Astrocyte (in vitro differentiated cells and primary cell): Measurements from ENCODE around the gene CDRT4. TPM values are rescaled to one million over a fixed set of nuclear protein-coding genes. Genes with fewer than 3 reads are reported as not detected.

Experiments
- DNase-seq: peaks from one replicate; pipeline ENCODE4 v3.0.0-alpha.2; 2010; ENCODE audit warnings: low read depth
- FAIRE-seq: peaks from 2 replicates; lab custom pipeline; 2011; peaks lifted over from hg19 to GRCh38; lab: Jason Lieb, UNC
- H2AFZ ChIP-seq: 2 replicates; pipeline ENCODE4 v1.6.0; 2012; ENCODE audit warnings: low read depth, low read length, inconsistent platforms
- H3K27ac ChIP-seq: 2 replicates; pipeline ENCODE4 v1.5.1; 2011; ENCODE audit warnings: low read depth, low read length, inconsistent platforms
- H3K27me3 ChIP-seq: 2 replicates; pipeline ENCODE4 v1.6.0; 2011; ENCODE audit warnings: low read length, inconsistent platforms; ENCODE audit not compliant: insufficient read depth
- H3K36me3 ChIP-seq: 2 replicates; pipeline ENCODE4 v1.5.1; 2011; ENCODE audit warnings: low read length, inconsistent platforms; ENCODE audit not compliant: insufficient read depth
- H3K4me1 ChIP-seq: 2 replicates; pipeline ENCODE4 v1.5.1; 2011; ENCODE audit warnings: low read length, inconsistent platforms; ENCODE audit not compliant: insufficient read depth
- H3K4me2 ChIP-seq: 2 replicates; pipeline ENCODE4 v1.6.0; 2012; ENCODE audit warnings: low read length, inconsistent platforms
- H3K4me3 ChIP-seq: 2 replicates; pipeline ENCODE4 v1.5.1; 2011; ENCODE audit warnings: low read depth, mild to moderate bottlenecking, low read length, inconsistent platforms; ENCODE audit not compliant: insufficient read depth
- H3K79me2 ChIP-seq: 2 replicates; pipeline ENCODE4 v1.6.0; 2012; ENCODE audit warnings: mild to moderate bottlenecking, low read length, inconsistent platforms; ENCODE audit not compliant: insufficient read depth
- H3K9ac ChIP-seq: 2 replicates; pipeline ENCODE4 v1.6.0; 2012; ENCODE audit warnings: mild to moderate bottlenecking, low read length, inconsistent platforms
- H3K9me3 ChIP-seq: 2 replicates; pipeline ENCODE4 v1.5.1; 2012; ENCODE audit warnings: low read depth, mild to moderate bottlenecking, low read length, inconsistent platforms; ENCODE audit not compliant: insufficient read depth
- H4K20me1 ChIP-seq: 2 replicates; pipeline ENCODE4 v1.6.0; 2012; ENCODE audit warnings: low read length, inconsistent platforms; ENCODE audit not compliant: insufficient read depth
- H3K27ac Mint-ChIP-seq: one replicate; pipeline ENCODE4 v1.8.0; 2021; ENCODE audit warnings: mild to moderate bottlenecking, mixed read lengths; ENCODE audit not compliant: unreplicated experiment
- H3K27me3 Mint-ChIP-seq: one replicate; pipeline ENCODE4 v1.8.0; 2021; ENCODE audit warnings: low read depth, mixed read lengths; ENCODE audit not compliant: unreplicated experiment
- H3K36me3 Mint-ChIP-seq: one replicate; pipeline ENCODE4 v1.8.0; 2021; ENCODE audit warnings: low read depth, mixed read lengths; ENCODE audit not compliant: unreplicated experiment
- H3K4me1 Mint-ChIP-seq: one replicate; pipeline ENCODE4 v1.8.0; 2021; ENCODE audit warnings: low read depth, mixed read lengths; ENCODE audit not compliant: unreplicated experiment
- H3K4me3 Mint-ChIP-seq: one replicate; pipeline ENCODE4 v1.8.0; 2021; ENCODE audit warnings: mild to moderate bottlenecking, moderate library complexity, mixed read lengths; ENCODE audit not compliant: unreplicated experiment
- H3K9me3 Mint-ChIP-seq: one replicate; pipeline ENCODE4 v1.8.0; 2021; ENCODE audit warnings: mild to moderate bottlenecking, mixed read lengths; ENCODE audit not compliant: unreplicated experiment
- EZH2 ChIP-seq: IDR thresholded peaks from 2 replicates; pipeline ENCODE4 v1.6.1; 2012; ENCODE audit warnings: mild to moderate bottlenecking, low read length, inconsistent platforms; ENCODE audit not compliant: insufficient read depth
- total RNA-seq: library from RNA; stranded (reverse); gene quantifications from 2 replicates; pipeline ENCODE4 v1.2.1, GENCODE V29; 2021
- TF ChIP-seq, protein P1 (sequence below): IDR thresholded peaks from 2 replicates; pipeline ENCODE4 v1.5.1; 2011; ENCODE audit warnings: low read depth, mild to moderate bottlenecking, inconsistent platforms, low read length, moderate library complexity; ENCODE audit not compliant: insufficient read depth

CDRT4 gene
- total RNA-seq, 1 donor from 2014 or later, result 8.8 TPM

GRCh38 chr17:15483431-15483830 lies 16.0 kb upstream of the CDRT4 start:
- Histone ChIP-seq H3K27ac (no peak overlapping the region), H3K79me2 (no peaks in the 10 kb centered on the region), H3K4me3 (no peak overlapping the region), H3K4me1 (peaks cover 7% of the 10 kb centered on the region), H3K9ac (no peak overlapping the region), H3K27me3 (no peaks in the 10 kb centered on the region), H3K4me2 (no peak overlapping the region), H3K9me3 (no peaks in the 10 kb centered on the region), H2AFZ (no peak overlapping the region), H3K36me3 (peaks cover 4% of the 10 kb centered on the region), H4K20me1 (peaks cover 4% of the 10 kb centered on the region)
- no peak for DNase-seq
- Mint-ChIP-seq H3K9me3 (peaks cover 2% of the 10 kb centered on the region), H3K4me1 (peaks cover 10% of the 10 kb centered on the region), H3K27ac (no peak overlapping the region), H3K4me3 (no peak overlapping the region), H3K36me3 (peaks cover 13% of the 10 kb centered on the region), H3K27me3 (no peaks in the 10 kb centered on the region)
- TF ChIP-seq, protein P1, sequence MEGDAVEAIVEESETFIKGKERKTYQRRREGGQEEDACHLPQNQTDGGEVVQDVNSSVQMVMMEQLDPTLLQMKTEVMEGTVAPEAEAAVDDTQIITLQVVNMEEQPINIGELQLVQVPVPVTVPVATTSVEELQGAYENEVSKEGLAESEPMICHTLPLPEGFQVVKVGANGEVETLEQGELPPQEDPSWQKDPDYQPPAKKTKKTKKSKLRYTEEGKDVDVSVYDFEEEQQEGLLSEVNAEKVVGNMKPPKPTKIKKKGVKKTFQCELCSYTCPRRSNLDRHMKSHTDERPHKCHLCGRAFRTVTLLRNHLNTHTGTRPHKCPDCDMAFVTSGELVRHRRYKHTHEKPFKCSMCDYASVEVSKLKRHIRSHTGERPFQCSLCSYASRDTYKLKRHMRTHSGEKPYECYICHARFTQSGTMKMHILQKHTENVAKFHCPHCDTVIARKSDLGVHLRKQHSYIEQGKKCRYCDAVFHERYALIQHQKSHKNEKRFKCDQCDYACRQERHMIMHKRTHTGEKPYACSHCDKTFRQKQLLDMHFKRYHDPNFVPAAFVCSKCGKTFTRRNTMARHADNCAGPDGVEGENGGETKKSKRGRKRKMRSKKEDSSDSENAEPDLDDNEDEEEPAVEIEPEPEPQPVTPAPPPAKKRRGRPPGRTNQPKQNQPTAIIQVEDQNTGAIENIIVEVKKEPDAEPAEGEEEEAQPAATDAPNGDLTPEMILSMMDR, result no peak
- no peak for TF ChIP-seq EZH2
- FAIRE-seq, result no peak

DNA sequence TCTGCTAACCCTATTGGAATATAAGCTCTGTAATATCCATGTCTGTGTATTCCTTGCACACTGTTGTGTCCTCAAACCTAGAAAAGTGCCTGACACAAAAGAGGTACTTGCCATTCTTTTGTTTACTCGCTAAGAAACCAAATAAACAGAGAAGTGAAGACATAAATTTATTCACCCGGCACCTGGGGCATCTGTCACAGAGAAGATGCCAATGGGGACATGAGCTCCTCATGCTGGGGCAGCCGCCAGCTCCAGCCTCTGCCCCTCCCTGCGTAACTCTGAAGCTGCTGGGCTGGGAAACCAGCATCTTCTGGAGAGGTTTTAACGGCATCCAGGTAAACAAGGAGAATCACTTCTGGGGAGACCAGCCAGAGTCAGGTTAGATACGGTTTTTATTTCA lies 15.1 kb upstream of the CDRT4 start:
- peaks cover 10% of the 10 kb centered on the region for H3K4me1 Mint-ChIP-seq
- TF ChIP-seq EZH2, result no peak
- TF ChIP-seq, protein P1, result no peak
- Histone ChIP-seq H2AFZ (no peak overlapping the region), H3K4me1 (peaks cover 7% of the 10 kb centered on the region), H3K4me3 (no peak overlapping the region), H3K9ac (no peak overlapping the region), H3K27me3 (no peaks in the 10 kb centered on the region), H3K4me2 (no peak overlapping the region), H4K20me1 (peaks cover 4% of the 10 kb centered on the region), H3K79me2 (no peaks in the 10 kb centered on the region), H3K9me3 (no peaks in the 10 kb centered on the region), H3K36me3 (peaks cover 4% of the 10 kb centered on the region), H3K27ac (no peak overlapping the region)
- no peak overlapping the region for H3K27ac Mint-ChIP-seq
- FAIRE-seq (no peak), DNase-seq (no peak)
- H3K9me3 Mint-ChIP-seq, result peaks cover 2% of the 10 kb centered on the region
- no peak overlapping the region for H3K4me3 Mint-ChIP-seq
- H3K27me3 Mint-ChIP-seq, result no peaks in the 10 kb centered on the region
- H3K36me3 Mint-ChIP-seq, result peaks cover 12% of the 10 kb centered on the region

DNA sequence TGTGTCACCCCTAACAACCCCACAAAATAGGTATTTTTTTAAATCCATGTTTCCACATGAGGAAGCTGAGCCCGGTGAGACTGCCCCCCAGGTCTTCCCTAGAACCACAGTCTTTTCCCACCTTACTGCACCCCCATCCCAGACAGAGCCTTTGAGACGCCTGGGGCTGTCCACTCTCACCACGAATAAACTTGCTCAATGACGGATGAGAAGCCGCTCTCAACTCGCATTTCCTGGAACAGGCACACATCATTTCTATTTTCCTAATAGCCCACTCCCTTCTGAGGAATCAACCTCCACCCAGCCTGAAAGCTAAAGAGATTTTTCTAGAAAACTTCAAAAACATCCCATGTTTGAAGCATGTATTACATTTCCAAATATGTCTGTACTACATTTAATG lies 14.1 kb upstream of the CDRT4 start:
- Mint-ChIP-seq H3K36me3 (peaks cover 11% of the 10 kb centered on the region), H3K4me3 (no peak overlapping the region), H3K4me1 (peaks cover 10% of the 10 kb centered on the region), H3K27ac (no peak overlapping the region), H3K9me3 (peaks cover 2% of the 10 kb centered on the region), H3K27me3 (no peaks in the 10 kb centered on the region)
- Histone ChIP-seq H3K4me2 (no peak overlapping the region), H3K4me3 (no peak overlapping the region), H3K27ac (no peak overlapping the region), H3K79me2 (no peaks in the 10 kb centered on the region), H3K36me3 (peaks cover 2% of the 10 kb centered on the region), H3K9ac (no peak overlapping the region), H3K27me3 (no peaks in the 10 kb centered on the region), H3K9me3 (no peaks in the 10 kb centered on the region), H4K20me1 (peaks cover 4% of the 10 kb centered on the region), H2AFZ (no peak overlapping the region), H3K4me1 (peaks cover 7% of the 10 kb centered on the region)
- no peak for TF ChIP-seq EZH2
- TF ChIP-seq, protein P1, result no peak
- FAIRE-seq (no peak), DNase-seq (no peak)
